ENCODE results near the gene FBXO30.

The FBXO30 gene

DNA sequence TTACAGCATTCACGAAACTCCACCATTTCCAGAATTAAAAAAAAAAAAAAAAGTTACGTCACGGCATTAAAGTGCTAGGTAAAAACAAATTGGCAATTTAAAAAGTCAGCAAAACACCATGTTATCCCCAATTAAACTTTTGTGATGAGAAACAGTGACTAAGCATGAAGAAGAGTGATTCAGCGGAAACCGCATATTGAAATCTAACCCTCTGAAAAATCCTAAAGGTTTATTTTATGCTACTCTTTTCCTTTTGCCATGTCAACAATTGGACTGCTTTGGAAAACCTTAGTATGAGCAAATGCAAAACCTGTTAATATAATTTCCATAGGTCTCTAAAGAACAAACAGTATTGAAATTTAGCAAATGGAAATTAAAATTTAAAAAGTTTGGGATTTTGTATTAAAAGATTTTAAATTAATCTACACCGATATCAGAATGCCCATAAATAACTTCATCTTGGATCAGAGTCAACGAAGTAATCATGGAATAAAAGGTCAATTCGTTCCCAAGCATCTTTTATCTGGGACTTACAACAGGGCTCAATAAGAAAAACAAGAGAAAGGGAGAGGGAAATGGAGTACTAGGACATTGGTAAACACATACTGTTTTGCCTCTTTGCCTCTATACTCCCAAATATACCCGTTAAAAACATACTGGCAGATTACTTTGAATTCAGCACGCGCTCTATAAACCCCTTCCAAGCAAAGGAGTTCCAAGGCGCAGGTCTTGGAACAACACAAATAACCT lies 1.1 kb downstream of the FBXO30 start:
- Histone ChIP-seq H3K4me1 (ENCODE audit: low read length) (peaks cover 10% of the 10 kb centered on the region), H4K20me1 (ENCODE audit: insufficient read depth, low read length) (no peaks in the 10 kb centered on the region), H3K36me3 (replicated peaks; ENCODE audit: insufficient read depth, low read length) (no peaks in the 10 kb centered on the region), H3K4me2 (ENCODE audit: low read depth, low read length) (peak overlapping the region; percentile 57), H3K79me2 (ENCODE audit: low read length) (peaks cover 48% of the 10 kb centered on the region), H3K27ac (ENCODE audit: low read length) (peak overlapping the region; percentile 58; the same call in 1 of the 2 replicates), H3K9me3 (replicated peaks; ENCODE audit: insufficient read depth, low read length) (no peaks in the 10 kb centered on the region), H3F3A (ENCODE audit: insufficient read depth, low read length) (peaks cover 5% of the 10 kb centered on the region; the same call in 1 of the 2 replicates), H3K4me3 (ENCODE audit: low read length) (peak overlapping the region; percentile 72), H2AFZ (ENCODE audit: low read length) (peak overlapping the region; percentile 35; the same call in 1 of the 2 replicates), H3K27me3 (replicated peaks; ENCODE audit: insufficient read depth, low read length) (no peaks in the 10 kb centered on the region), H3K9me2 (replicated peaks; ENCODE audit: insufficient read depth, low read length) (no peaks in the 10 kb centered on the region), H3K9ac (ENCODE audit: low read length) (peak overlapping the region; percentile 64; the same call in 1 of the 2 replicates)
- no peak for DNase-seq
- TF ChIP-seq EZH2 (optimal IDR thresholded peaks at IDR 0.05; ENCODE audit: low read depth, low read length) (no peak), EZH2phosphoT487 (IDR thresholded peaks at IDR 0.05; ENCODE audit: low read length) (no peak)
- TF ChIP-seq, protein P1, sequence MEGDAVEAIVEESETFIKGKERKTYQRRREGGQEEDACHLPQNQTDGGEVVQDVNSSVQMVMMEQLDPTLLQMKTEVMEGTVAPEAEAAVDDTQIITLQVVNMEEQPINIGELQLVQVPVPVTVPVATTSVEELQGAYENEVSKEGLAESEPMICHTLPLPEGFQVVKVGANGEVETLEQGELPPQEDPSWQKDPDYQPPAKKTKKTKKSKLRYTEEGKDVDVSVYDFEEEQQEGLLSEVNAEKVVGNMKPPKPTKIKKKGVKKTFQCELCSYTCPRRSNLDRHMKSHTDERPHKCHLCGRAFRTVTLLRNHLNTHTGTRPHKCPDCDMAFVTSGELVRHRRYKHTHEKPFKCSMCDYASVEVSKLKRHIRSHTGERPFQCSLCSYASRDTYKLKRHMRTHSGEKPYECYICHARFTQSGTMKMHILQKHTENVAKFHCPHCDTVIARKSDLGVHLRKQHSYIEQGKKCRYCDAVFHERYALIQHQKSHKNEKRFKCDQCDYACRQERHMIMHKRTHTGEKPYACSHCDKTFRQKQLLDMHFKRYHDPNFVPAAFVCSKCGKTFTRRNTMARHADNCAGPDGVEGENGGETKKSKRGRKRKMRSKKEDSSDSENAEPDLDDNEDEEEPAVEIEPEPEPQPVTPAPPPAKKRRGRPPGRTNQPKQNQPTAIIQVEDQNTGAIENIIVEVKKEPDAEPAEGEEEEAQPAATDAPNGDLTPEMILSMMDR (IDR thresholded peaks at IDR 0.05; ENCODE audit: low read length): no peak

GRCh38 chr6:145811741-145812140 lies 2.9 kb downstream of the FBXO30 start:
- peaks cover 10% of the 10 kb centered on the region for H3K4me1 ChIP-seq (ENCODE audit: low read length)
- no peaks in the 10 kb centered on the region for H3K9me2 ChIP-seq (replicated peaks; ENCODE audit: insufficient read depth, low read length)
- no peak overlapping the region for H3K27ac ChIP-seq (ENCODE audit: low read length)
- peaks cover 63% of the 10 kb centered on the region for H3K79me2 ChIP-seq (ENCODE audit: low read length)
- H3K9me3 ChIP-seq (replicated peaks; ENCODE audit: insufficient read depth, low read length): no peaks in the 10 kb centered on the region
- DNase-seq: no peak
- no peaks in the 10 kb centered on the region for H4K20me1 ChIP-seq (ENCODE audit: insufficient read depth, low read length)
- no peak overlapping the region for H3K4me3 ChIP-seq (ENCODE audit: low read length)
- no peaks in the 10 kb centered on the region for H3K27me3 ChIP-seq (replicated peaks; ENCODE audit: insufficient read depth, low read length)
- H2AFZ ChIP-seq (ENCODE audit: low read length): no peak overlapping the region
- peaks cover 5% of the 10 kb centered on the region; the same call in 1 of the 2 replicates for H3F3A ChIP-seq (ENCODE audit: insufficient read depth, low read length)
- no peak overlapping the region for H3K9ac ChIP-seq (ENCODE audit: low read length)
- H3K36me3 ChIP-seq (replicated peaks; ENCODE audit: insufficient read depth, low read length): no peaks in the 10 kb centered on the region
- H3K4me2 ChIP-seq (ENCODE audit: low read depth, low read length): no peak overlapping the region
- TF ChIP-seq, protein P1 (IDR thresholded peaks at IDR 0.05; ENCODE audit: low read length): no peak
- TF ChIP-seq EZH2phosphoT487 (IDR thresholded peaks at IDR 0.05; ENCODE audit: low read length) (no peak), EZH2 (optimal IDR thresholded peaks at IDR 0.05; ENCODE audit: low read depth, low read length) (no peak)

- TF ChIP-seq EZH2phosphoT487 (IDR thresholded peaks at IDR 0.05; ENCODE audit: low read length) (no peak), EZH2 (optimal IDR thresholded peaks at IDR 0.05; ENCODE audit: low read depth, low read length) (no peak)
- TF ChIP-seq, protein P1 (IDR thresholded peaks at IDR 0.05; ENCODE audit: low read length): no peak
- DNase-seq: no peak
- peaks cover 70% of the 10 kb centered on the region for H3K79me2 ChIP-seq (ENCODE audit: low read length)
- H2AFZ ChIP-seq (ENCODE audit: low read length): no peak overlapping the region
- H3K9me3 ChIP-seq (replicated peaks; ENCODE audit: insufficient read depth, low read length): no peaks in the 10 kb centered on the region
- peaks cover 5% of the 10 kb centered on the region; the same call in 1 of the 2 replicates for H3F3A ChIP-seq (ENCODE audit: insufficient read depth, low read length)
- no peak overlapping the region for H3K4me3 ChIP-seq (ENCODE audit: low read length)
- no peak overlapping the region for H3K9ac ChIP-seq (ENCODE audit: low read length)
- H3K36me3 ChIP-seq (replicated peaks; ENCODE audit: insufficient read depth, low read length): no peaks in the 10 kb centered on the region
- peak overlapping the region; percentile 72; the same call in 1 of the 2 replicates for H3K27ac ChIP-seq (ENCODE audit: low read length)
- peaks cover 10% of the 10 kb centered on the region for H3K4me1 ChIP-seq (ENCODE audit: low read length)
- H4K20me1 ChIP-seq (ENCODE audit: insufficient read depth, low read length): no peaks in the 10 kb centered on the region
- H3K4me2 ChIP-seq (ENCODE audit: low read depth, low read length): peak overlapping the region; percentile 41
- H3K27me3 ChIP-seq (replicated peaks; ENCODE audit: insufficient read depth, low read length): no peaks in the 10 kb centered on the region
- H3K9me2 ChIP-seq (replicated peaks; ENCODE audit: insufficient read depth, low read length): no peaks in the 10 kb centered on the region
Observed at GRCh38 chr6:145809785-145810184, 4.8 kb downstream of the FBXO30 start.
